ENCODE results near the gene SIM2.

The SIM2 gene

GRCh38 chr21:36776981-36777617 is 78.2 kb downstream of the SIM2 start:
- Histone ChIP-seq H3K9me3 (ENCODE audit: control insufficient read depth, low read length) (no peaks in the 10 kb centered on the region), H3K27ac (no peak overlapping the region), H3K4me2 (ENCODE audit: low read length) (no peak overlapping the region), H3K27me3 (ENCODE audit: control insufficient read depth, insufficient read depth, low read length) (no peaks in the 10 kb centered on the region), H3K4me1 (no peaks in the 10 kb centered on the region), H2AFZ (no peak overlapping the region), H3K79me2 (no peaks in the 10 kb centered on the region), H3K4me3 (ENCODE audit: low read depth, low read length) (no peak overlapping the region), H3K36me3 (ENCODE audit: control insufficient read depth, insufficient read depth, low read length) (no peaks in the 10 kb centered on the region), H3K9ac (no peak overlapping the region)
- TF ChIP-seq, protein P1, sequence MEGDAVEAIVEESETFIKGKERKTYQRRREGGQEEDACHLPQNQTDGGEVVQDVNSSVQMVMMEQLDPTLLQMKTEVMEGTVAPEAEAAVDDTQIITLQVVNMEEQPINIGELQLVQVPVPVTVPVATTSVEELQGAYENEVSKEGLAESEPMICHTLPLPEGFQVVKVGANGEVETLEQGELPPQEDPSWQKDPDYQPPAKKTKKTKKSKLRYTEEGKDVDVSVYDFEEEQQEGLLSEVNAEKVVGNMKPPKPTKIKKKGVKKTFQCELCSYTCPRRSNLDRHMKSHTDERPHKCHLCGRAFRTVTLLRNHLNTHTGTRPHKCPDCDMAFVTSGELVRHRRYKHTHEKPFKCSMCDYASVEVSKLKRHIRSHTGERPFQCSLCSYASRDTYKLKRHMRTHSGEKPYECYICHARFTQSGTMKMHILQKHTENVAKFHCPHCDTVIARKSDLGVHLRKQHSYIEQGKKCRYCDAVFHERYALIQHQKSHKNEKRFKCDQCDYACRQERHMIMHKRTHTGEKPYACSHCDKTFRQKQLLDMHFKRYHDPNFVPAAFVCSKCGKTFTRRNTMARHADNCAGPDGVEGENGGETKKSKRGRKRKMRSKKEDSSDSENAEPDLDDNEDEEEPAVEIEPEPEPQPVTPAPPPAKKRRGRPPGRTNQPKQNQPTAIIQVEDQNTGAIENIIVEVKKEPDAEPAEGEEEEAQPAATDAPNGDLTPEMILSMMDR (IDR thresholded peaks at IDR 0.05): no peak

- Histone ChIP-seq H3K27ac (no peak overlapping the region), H3K9me3 (ENCODE audit: control insufficient read depth, low read length) (no peaks in the 10 kb centered on the region), H3K4me3 (ENCODE audit: low read depth, low read length) (no peak overlapping the region), H3K79me2 (no peaks in the 10 kb centered on the region), H3K4me1 (no peaks in the 10 kb centered on the region), H2AFZ (no peak overlapping the region), H3K27me3 (ENCODE audit: control insufficient read depth, insufficient read depth, low read length) (no peaks in the 10 kb centered on the region), H3K36me3 (ENCODE audit: control insufficient read depth, insufficient read depth, low read length) (no peaks in the 10 kb centered on the region), H3K4me2 (ENCODE audit: low read length) (no peak overlapping the region), H3K9ac (no peak overlapping the region)
- TF ChIP-seq, protein P1 (IDR thresholded peaks at IDR 0.05): no peak
These were observed 81.9 kb downstream of the SIM2 start for GRCh38 chr21:36780861-36781260.

DNA sequence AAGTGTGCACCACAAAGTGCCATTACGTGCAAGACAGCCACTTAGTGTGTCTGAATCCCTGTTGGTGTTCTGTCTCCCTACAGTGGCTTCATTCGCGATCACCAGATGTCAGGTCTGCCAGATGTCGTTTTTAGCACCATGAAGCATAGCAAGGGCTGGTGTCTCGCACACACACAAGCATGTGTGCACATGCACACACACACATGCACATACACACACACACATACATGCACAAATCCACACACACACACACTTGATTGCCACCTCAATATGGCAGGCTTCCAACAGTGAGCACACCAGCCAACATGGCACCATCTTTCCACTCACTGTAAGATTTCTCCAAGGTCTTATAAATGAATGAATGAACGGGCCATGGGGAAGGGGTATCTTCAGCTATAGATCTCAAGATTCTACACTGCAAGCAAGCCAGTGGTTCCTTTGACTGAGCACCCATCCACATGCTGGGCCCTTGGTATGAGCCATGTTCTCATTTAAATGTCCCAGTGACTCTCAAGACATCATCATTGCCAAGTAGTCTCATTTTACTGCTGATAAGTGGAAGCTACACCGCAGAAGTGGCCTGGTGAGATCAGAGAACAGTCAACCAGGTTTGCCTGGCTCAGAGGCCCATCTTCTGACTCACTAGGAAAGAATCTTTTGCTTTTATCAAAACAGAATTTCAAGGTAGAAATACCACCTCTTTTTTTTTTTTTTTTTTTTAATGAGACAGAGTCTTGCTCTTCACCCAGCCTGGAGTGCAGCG is 84.9 kb downstream of the SIM2 start:
- no peak overlapping the region for H3K27ac ChIP-seq
- H3K4me1 ChIP-seq: no peaks in the 10 kb centered on the region
- H3K4me3 ChIP-seq (ENCODE audit: low read depth, low read length): no peak overlapping the region
- no peak overlapping the region for H3K4me2 ChIP-seq (ENCODE audit: low read length)
- H2AFZ ChIP-seq: no peak overlapping the region
- H3K36me3 ChIP-seq (ENCODE audit: control insufficient read depth, insufficient read depth, low read length): no peaks in the 10 kb centered on the region
- no peaks in the 10 kb centered on the region for H3K79me2 ChIP-seq
- no peaks in the 10 kb centered on the region for H3K27me3 ChIP-seq (ENCODE audit: control insufficient read depth, insufficient read depth, low read length)
- no peak overlapping the region for H3K9ac ChIP-seq
- no peaks in the 10 kb centered on the region for H3K9me3 ChIP-seq (ENCODE audit: control insufficient read depth, low read length)
- TF ChIP-seq, protein P1 (IDR thresholded peaks at IDR 0.05): no peak

DNA sequence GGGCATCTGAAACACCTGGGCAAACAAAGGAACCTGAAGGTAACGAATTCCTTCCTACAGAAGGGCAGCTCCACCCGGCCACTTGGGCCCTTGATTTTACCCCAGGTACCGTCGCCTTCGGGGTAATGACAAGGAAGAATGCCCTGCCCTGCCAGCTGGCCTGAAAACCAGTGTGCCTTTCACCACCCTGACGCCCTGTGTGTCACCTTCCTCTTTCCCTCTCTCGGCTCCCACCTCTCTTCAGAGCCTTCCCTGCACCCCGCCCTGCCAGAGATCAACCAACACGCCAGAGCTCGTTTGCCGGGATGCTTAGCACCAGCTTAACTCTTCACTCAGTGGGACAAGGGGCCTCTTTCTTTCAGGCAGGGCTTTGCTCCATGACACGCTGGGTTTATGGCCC is 86.0 kb downstream of the SIM2 start:
- TF ChIP-seq, protein P1 (IDR thresholded peaks at IDR 0.05): no peak

More for the DNA sequence above, 86.0 kb downstream of the SIM2 start:
- Histone ChIP-seq H3K4me1 (no peaks in the 10 kb centered on the region), H3K36me3 (ENCODE audit: control insufficient read depth, insufficient read depth, low read length) (no peaks in the 10 kb centered on the region), H3K9ac (no peak overlapping the region), H3K9me3 (ENCODE audit: control insufficient read depth, low read length) (no peaks in the 10 kb centered on the region), H3K4me3 (ENCODE audit: low read depth, low read length) (no peak overlapping the region), H3K4me2 (ENCODE audit: low read length) (no peak overlapping the region), H3K79me2 (no peaks in the 10 kb centered on the region), H2AFZ (no peak overlapping the region), H3K27ac (no peak overlapping the region), H3K27me3 (ENCODE audit: control insufficient read depth, insufficient read depth, low read length) (no peaks in the 10 kb centered on the region)

Data from parathyroid adenoma (tissue), 2 donors.